WTC11 (cell line): Measurements from ENCODE around the gene TASP1. TPM values are rescaled to one million over a fixed set of nuclear protein-coding genes. Genes with fewer than 3 reads are reported as not detected.

Experiments used
- ATAC-seq: fragments of 200-7000 bp; cut with Tn5 transposase; 2 replicates; pipeline ENCODE4 v1.10.0; 2021; ENCODE audit warnings: mild to moderate bottlenecking, moderate library complexity
- CTCF ChIA-PET: fragments of 300-600 bp; sonication (Branson Sonifier 250); formaldehyde crosslinking; loops from one replicate; lab custom pipeline; 2021; ENCODE audit warnings: antibody characterized with exemption; lab: Charles Lee
- POLR2A ChIA-PET: fragments of 350-600 bp; sonication (Branson Sonifier 250); formaldehyde crosslinking; loops from one replicate; lab custom pipeline; 2021; ENCODE audit warnings: antibody characterized with exemption; lab: Charles Lee
- DNase-seq: peaks from one replicate; pipeline ENCODE4 v3.0.0; 2021; ENCODE audit warnings: low spot score
- H3K27ac Mint-ChIP-seq: 2 replicates; pipeline ENCODE4 v1.8.0; 2021; ENCODE audit warnings: mixed read lengths
- H3K27me3 Mint-ChIP-seq: 2 replicates; pipeline ENCODE4 v1.8.0; 2021; ENCODE audit warnings: low read depth, mild to moderate bottlenecking, moderate library complexity, mixed read lengths
- H3K36me3 Mint-ChIP-seq: 2 replicates; pipeline ENCODE4 v1.8.0; 2021; ENCODE audit warnings: mixed read lengths
- H3K4me1 Mint-ChIP-seq: 2 replicates; pipeline ENCODE4 v1.8.0; 2022; ENCODE audit warnings: mixed read lengths
- H3K4me3 Mint-ChIP-seq: 2 replicates; pipeline ENCODE4 v1.8.0; 2021; ENCODE audit warnings: mild to moderate bottlenecking, moderate library complexity, mixed read lengths
- H3K9me3 Mint-ChIP-seq: 2 replicates; pipeline ENCODE4 v1.8.0; 2021; ENCODE audit warnings: mixed read lengths
- ATF1 ChIP-seq: sonication (generic); formaldehyde crosslinking; IDR thresholded peaks from 2 replicates; pipeline ENCODE4 v1.8.1; 2023; ENCODE audit warnings: mild to moderate bottlenecking, moderate library complexity, missing genetic modification reagents
- CTCF ChIP-seq: fragments of 200-600 bp; IDR thresholded peaks from 2 replicates; pipeline ENCODE4 v1.8.0; 2022; ENCODE audit warnings: antibody characterized with exemption
- FOXJ3 ChIP-seq: sonication (generic); formaldehyde crosslinking; IDR thresholded peaks from 2 replicates; pipeline ENCODE4 v1.9.0; 2021; ENCODE audit warnings: missing genetic modification reagents, mild to moderate bottlenecking, borderline replicate concordance
- JUN ChIP-seq: sonication (generic); formaldehyde crosslinking; IDR thresholded peaks from 2 replicates; pipeline ENCODE4 v1.8.0; 2023; ENCODE audit warnings: mild to moderate bottlenecking, missing genetic modification reagents
- NFE2L1 ChIP-seq: sonication (generic); formaldehyde crosslinking; IDR thresholded peaks from 2 replicates; pipeline ENCODE4 v1.8.1; 2023; ENCODE audit warnings: missing genetic modification reagents
- NR1H2 ChIP-seq: sonication (generic); formaldehyde crosslinking; IDR thresholded peaks from 2 replicates; pipeline ENCODE4 v1.9.0; 2021; ENCODE audit warnings: mild to moderate bottlenecking, moderate library complexity, missing genetic modification reagents
- NR2C2 ChIP-seq: sonication (generic); formaldehyde crosslinking; IDR thresholded peaks from 2 replicates; pipeline ENCODE4 v1.8.0; 2022; ENCODE audit warnings: mild to moderate bottlenecking, missing genetic modification reagents
- RELA ChIP-seq: sonication (generic); formaldehyde crosslinking; IDR thresholded peaks from 2 replicates; pipeline ENCODE4 v1.8.1; 2022; ENCODE audit warnings: missing genetic modification reagents, mild to moderate bottlenecking, borderline replicate concordance
- RORB ChIP-seq: fragments of 250-450 bp; sonication (Bioruptor Pico); IDR thresholded peaks from 2 replicates; pipeline ENCODE4 v1.9.0; 2021; ENCODE audit warnings: mild to moderate bottlenecking
- SMAD4 ChIP-seq: sonication (generic); formaldehyde crosslinking; IDR thresholded peaks from 2 replicates; pipeline ENCODE4 v1.8.0; 2022; ENCODE audit warnings: mild to moderate bottlenecking, missing genetic modification reagents
- SOX15 ChIP-seq: fragments of 250-450 bp; sonication (Bioruptor Pico); IDR thresholded peaks from 2 replicates; pipeline ENCODE4 v1.9.0; 2021; ENCODE audit warnings: mild to moderate bottlenecking
- TEAD1 ChIP-seq: sonication (generic); formaldehyde crosslinking; IDR thresholded peaks from 2 replicates; pipeline ENCODE4 v1.8.0; 2022; ENCODE audit warnings: mild to moderate bottlenecking, missing genetic modification reagents
- USF1 ChIP-seq: sonication (generic); formaldehyde crosslinking; IDR thresholded peaks from 2 replicates; pipeline ENCODE4 v1.8.0; 2022; ENCODE audit warnings: mild to moderate bottlenecking, missing genetic modification reagents
- ZBTB21 ChIP-seq: sonication (generic); formaldehyde crosslinking; IDR thresholded peaks from 2 replicates; pipeline ENCODE4 v1.8.1; 2023; ENCODE audit warnings: mild to moderate bottlenecking, missing genetic modification reagents, borderline replicate concordance
- ZNF121 ChIP-seq: sonication (generic); formaldehyde crosslinking; IDR thresholded peaks from 2 replicates; pipeline ENCODE4 v1.8.0; 2023; ENCODE audit warnings: missing genetic modification reagents
- ZNF138 ChIP-seq: sonication (generic); formaldehyde crosslinking; conservative IDR thresholded peaks from 2 replicates; pipeline ENCODE4 v1.8.1; 2022; ENCODE audit warnings: mild to moderate bottlenecking, moderate library complexity, missing genetic modification reagents
- ZNF232 ChIP-seq: sonication (generic); formaldehyde crosslinking; IDR thresholded peaks from 2 replicates; pipeline ENCODE4 v1.8.0; 2022; ENCODE audit warnings: mild to moderate bottlenecking, missing genetic modification reagents
- ZNF317 ChIP-seq: sonication (generic); formaldehyde crosslinking; IDR thresholded peaks from 2 replicates; pipeline ENCODE4 v1.8.1; 2023; ENCODE audit warnings: low read depth, mild to moderate bottlenecking, moderate library complexity, missing genetic modification reagents, borderline replicate concordance
- ZNF396 ChIP-seq: fragments of 250-450 bp; sonication (Bioruptor Pico); IDR thresholded peaks from 2 replicates; pipeline ENCODE4 v1.8.0; 2021; ENCODE audit warnings: mild to moderate bottlenecking, moderate library complexity, borderline replicate concordance
- ZNF416 ChIP-seq: fragments of 250-450 bp; sonication (Bioruptor Pico); IDR thresholded peaks from 2 replicates; pipeline ENCODE4 v1.9.0; 2021; ENCODE audit warnings: mild to moderate bottlenecking, inconsistent platforms
- total RNA-seq: library from RNA; stranded (reverse); gene quantifications from 3 replicates; pipeline ENCODE4 v1.2.3, GENCODE V29; 2021
- TF ChIP-seq, protein P1 (sequence below): sonication (generic); formaldehyde crosslinking; IDR thresholded peaks from 2 replicates; pipeline ENCODE4 v1.8.0; 2022; ENCODE audit warnings: missing genetic modification reagents

TASP1 gene
- total RNA-seq, 1 experiment from 2014 or later = 12.4 TPM

DNA sequence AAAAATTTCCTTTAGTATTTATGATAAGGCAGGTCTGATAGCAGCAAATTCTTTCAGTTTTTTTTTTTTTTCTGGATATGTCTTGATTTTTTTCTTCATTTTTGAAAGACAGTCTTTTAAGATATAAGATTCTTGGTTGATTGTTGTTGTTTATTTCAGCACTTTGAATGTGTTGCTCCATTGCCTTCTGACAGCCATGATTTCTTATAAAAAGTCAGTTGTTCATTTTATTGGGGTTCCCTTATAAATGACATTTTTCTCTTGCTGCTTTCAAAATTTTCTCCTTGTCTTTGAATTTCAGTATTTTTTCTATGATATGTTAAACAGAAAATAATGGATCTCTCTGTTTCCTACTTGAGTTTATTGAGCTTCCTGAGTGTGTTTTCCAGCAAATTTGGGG is 265.3 kb downstream of the TASP1 start:
- ChIA-PET CTCF (no interaction called here), POLR2A (no interaction called here)
- H3K27ac Mint-ChIP-seq = no peak overlapping the region
- TF ChIP-seq SMAD4 (CRISPR knock-in tag) (no peak), ZNF317 (peak; percentile 85)
- no peak for ATAC-seq
- peaks cover 54% of the 10 kb centered on the region for H3K36me3 Mint-ChIP-seq
- H3K4me3 Mint-ChIP-seq = no peak overlapping the region
- peaks cover 11% of the 10 kb centered on the region for H3K4me1 Mint-ChIP-seq
- no peak for DNase-seq
- H3K27me3 Mint-ChIP-seq = no peaks in the 10 kb centered on the region; the same call in none of the 2 replicates
- H3K9me3 Mint-ChIP-seq = peaks cover 56% of the 10 kb centered on the region

- peaks cover 40% of the 10 kb centered on the region for H3K4me1 Mint-ChIP-seq
- peaks cover 50% of the 10 kb centered on the region for H3K36me3 Mint-ChIP-seq
- H3K27ac Mint-ChIP-seq = no peak overlapping the region
- no peak overlapping the region for H3K4me3 Mint-ChIP-seq
- TF ChIP-seq JUN (CRISPR knock-in tag) = no peak
- no peak for TF ChIP-seq TEAD1 (CRISPR knock-in tag)
- TF ChIP-seq ZNF121 (CRISPR knock-in tag) = no peak
- TF ChIP-seq FOXJ3 (CRISPR knock-in tag) = no peak
- no peak for TF ChIP-seq NFE2L1 (CRISPR knock-in tag)
- TF ChIP-seq ZNF232 = no peak
- no peak for TF ChIP-seq ZBTB21 (CRISPR knock-in tag)
- TF ChIP-seq RELA (CRISPR knock-in tag) = no peak
- TF ChIP-seq SMAD4 (CRISPR knock-in tag) = no peak
- TF ChIP-seq USF1 (CRISPR knock-in tag) = no peak
- TF ChIP-seq ZNF396 (CRISPR knock-in tag) = no peak
- TF ChIP-seq ZNF138 = no peak
- no peak for TF ChIP-seq ATF1 (CRISPR knock-in tag)
- no peak for TF ChIP-seq SOX15 (CRISPR knock-in tag)
- no peak for TF ChIP-seq RORB (CRISPR knock-in tag)
- TF ChIP-seq, protein P1, sequence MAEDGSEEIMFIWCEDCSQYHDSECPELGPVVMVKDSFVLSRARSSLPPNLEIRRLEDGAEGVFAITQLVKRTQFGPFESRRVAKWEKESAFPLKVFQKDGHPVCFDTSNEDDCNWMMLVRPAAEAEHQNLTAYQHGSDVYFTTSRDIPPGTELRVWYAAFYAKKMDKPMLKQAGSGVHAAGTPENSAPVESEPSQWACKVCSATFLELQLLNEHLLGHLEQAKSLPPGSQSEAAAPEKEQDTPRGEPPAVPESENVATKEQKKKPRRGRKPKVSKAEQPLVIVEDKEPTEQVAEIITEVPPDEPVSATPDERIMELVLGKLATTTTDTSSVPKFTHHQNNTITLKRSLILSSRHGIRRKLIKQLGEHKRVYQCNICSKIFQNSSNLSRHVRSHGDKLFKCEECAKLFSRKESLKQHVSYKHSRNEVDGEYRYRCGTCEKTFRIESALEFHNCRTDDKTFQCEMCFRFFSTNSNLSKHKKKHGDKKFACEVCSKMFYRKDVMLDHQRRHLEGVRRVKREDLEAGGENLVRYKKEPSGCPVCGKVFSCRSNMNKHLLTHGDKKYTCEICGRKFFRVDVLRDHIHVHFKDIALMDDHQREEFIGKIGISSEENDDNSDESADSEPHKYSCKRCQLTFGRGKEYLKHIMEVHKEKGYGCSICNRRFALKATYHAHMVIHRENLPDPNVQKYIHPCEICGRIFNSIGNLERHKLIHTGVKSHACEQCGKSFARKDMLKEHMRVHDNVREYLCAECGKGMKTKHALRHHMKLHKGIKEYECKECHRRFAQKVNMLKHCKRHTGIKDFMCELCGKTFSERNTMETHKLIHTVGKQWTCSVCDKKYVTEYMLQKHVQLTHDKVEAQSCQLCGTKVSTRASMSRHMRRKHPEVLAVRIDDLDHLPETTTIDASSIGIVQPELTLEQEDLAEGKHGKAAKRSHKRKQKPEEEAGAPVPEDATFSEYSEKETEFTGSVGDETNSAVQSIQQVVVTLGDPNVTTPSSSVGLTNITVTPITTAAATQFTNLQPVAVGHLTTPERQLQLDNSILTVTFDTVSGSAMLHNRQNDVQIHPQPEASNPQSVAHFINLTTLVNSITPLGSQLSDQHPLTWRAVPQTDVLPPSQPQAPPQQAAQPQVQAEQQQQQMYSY (CRISPR knock-in tag) = no peak
- TF ChIP-seq CTCF = no peak
- no peak for TF ChIP-seq NR2C2 (CRISPR knock-in tag)
- TF ChIP-seq NR1H2 (CRISPR knock-in tag) = no peak
- TF ChIP-seq ZNF416 = no peak
- TF ChIP-seq, all 79 proteins: peak for 0
- no peak for ATAC-seq
- Mint-ChIP-seq H3K9me3 (peaks cover 28% of the 10 kb centered on the region), H3K27me3 (no peaks in the 10 kb centered on the region; the same call in 1 of the 2 replicates)
- ChIA-PET POLR2A (no interaction called here), CTCF (no interaction called here)
- DNase-seq = no peak
These were observed 274.2 kb downstream of the TASP1 start for GRCh38 chr20:13364278-13365170.
